DMS114 treated with DMSO at 0.1 percent for 48 hours (cell line): Measurements from ENCODE around the gene SGTB.

ENCODE experiments used
- DNase-seq: peaks from one replicate; lab custom pipeline; 2025; ENCODE audit not compliant: unreplicated experiment; lab: John Stamatoyannopoulos, UW

SGTB gene

DNA sequence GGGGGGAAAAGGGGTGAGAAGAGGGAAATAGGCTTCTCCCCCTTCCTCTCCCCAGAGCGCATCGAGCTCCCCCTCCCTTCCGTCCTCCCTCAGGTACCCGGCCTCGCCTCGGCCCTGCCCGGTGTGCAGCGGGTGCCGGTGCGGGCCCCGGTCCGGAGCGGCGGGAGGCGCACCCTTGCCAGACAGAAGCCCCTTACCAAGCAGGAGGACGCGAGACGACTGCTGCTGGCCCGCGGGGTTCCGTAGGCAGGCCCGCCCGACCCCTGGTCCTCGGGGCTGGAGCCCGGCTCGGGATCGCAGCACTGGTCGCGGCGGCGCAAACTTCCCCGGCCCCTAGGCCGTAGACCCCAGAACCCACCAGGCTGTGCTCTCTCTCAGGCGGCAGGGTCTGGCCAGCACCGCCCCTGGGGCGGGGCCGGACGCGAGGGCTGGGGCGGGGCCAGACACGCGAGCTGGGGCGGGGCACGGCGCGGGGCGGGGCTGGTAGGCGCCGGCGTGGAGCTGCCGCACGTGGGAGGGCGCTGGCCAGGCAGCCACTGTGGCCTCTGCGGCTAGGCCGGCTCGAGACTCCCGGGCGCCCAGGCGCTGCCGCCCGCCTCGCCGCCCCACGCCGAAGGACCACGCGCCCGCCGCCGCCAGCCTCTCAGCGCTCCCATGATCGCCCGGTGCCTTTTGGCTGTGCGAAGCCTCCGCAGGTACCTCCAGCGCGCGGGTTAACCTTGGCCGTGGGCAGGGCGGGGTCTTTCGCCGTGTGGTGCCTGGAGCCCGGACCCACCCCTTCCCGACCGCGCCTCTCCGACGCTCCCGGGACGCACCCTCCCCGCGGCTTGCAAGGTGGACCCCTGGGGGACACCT lies at the start of gene SGTB, which contains the start of gene NLN:
Gene SGTB (minus strand): TSS at position 390 of the 855 bp plus-strand sequence. CDS start 1,302 bp downstream, outside the sequence.
Gene NLN (plus strand): TSS at position 486 of the 855 bp plus-strand sequence. CDS start 169 bp downstream, at position 655.
- peak; percentile 15 for DNase-seq

DNA sequence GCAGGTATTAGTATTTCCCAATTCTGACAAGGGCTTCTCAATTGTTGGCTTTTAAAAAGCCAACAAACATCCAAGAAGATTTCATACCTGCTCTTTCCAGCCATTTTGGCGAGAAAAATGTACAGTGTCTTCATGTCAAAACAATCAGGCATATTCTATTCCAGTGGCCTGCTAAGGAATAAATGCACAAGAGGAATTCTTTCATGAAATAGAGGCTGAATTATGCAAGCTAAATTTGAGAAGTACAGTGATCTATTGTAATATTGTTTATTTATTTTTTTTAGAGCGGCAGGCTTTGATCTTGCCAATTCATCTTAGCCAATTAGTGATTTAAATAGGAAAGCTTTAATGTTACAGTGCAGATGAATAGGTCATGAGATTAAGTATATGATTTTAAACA lies 49.4 kb upstream of the SGTB start:
- no peak for DNase-seq

DNA sequence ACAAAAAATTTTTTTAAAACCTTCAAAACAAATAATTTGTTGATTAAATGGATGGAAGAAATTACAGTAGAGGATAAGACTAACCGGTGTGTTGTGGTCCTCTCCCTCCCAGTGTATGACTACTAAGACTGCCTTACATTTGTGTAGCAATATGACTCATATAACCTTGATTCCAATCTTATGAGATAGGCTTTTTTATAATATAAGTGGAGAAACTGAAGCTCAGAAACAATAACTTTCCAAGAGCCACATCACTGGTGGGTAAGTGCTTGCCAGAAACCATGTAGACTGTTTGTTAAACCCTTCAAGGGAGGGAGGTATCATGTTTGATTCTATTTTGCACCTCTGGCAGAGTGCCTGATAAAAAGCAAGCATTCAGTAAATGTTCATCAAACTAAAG lies 47.6 kb upstream of the SGTB start:
- no peak for DNase-seq

- DNase-seq, result no peak
These were observed 46.9 kb upstream of the SGTB start for GRCh38 chr5:65768723-65769346.

- no peak for DNase-seq
These were observed 45.7 kb upstream of the SGTB start for GRCh38 chr5:65767565-65767964.

- DNase-seq, result no peak
These were observed 44.9 kb upstream of the SGTB start for GRCh38 chr5:65766781-65767180.

GRCh38 chr5:65766175-65766574 lies 44.3 kb upstream of the SGTB start:
- DNase-seq, result no peak

DNA sequence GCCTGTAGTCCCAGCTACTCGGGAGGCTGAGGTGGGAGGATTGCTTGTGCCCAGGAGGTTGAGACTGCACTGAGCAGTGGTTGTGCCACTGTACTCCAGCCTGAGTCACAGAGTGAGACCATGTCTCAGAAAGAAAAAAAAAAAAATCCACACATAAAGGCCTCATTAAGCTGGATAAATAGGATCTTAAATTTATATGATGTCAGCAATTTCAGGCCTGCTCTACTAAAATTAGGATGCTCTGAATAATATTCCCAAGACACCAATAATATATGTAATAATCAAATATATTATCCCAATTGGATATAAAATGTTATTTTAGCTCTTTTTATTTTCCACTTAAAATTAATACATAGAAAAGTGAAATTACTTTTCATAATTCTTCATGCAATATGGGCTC lies 43.7 kb upstream of the SGTB start:
- no peak for DNase-seq

DNA sequence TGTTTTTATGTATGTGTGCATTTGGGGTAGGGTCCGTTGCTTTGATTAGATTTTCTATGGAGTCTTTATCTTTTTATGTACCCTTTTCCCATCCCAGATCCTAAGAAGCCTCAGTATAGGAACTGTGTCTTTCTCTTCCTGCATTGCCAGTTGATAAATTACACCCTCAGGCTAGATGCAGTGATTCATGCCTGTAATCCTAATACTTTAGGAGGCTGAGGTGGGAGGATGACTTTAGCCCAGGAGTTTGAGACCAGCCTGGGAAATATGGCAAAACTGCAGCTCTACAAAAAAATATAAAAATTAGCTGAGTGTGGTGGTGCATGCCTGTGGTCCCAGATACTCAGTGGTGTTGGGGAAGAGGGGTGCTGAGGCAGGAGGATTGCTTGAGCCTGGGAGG lies 40.3 kb upstream of the SGTB start:
- DNase-seq, result no peak

- DNase-seq, result no peak
These were observed 38.8 kb upstream of the SGTB start for GRCh38 chr5:65760504-65761275.

DNA sequence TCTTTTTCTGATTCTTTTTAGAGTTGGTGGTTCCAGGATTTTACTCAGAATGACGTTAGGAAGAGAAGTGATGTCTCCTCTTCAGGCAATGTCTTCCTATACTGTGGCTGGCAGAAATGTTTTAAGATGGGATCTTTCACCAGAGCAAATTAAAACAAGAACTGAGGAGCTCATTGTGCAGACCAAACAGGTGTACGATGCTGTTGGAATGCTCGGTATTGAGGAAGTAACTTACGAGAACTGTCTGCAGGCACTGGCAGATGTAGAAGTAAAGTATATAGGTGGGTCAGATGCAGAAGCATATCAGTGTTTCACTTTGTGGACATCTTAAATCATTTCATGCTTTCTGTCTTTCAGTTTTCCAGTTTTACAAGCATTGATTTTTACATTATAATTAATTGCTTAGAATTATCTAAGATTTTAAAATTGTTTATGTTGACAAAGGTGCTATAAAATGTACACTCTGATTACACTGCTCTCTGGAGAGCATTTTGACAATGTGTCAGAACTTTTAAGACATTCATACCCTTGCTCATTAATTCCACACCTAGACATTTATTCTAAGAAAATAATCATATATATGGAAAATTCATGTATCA lies 36.7 kb upstream of the SGTB start:
- no peak for DNase-seq

GRCh38 chr5:65753189-65753588 lies 31.3 kb upstream of the SGTB start:
- DNase-seq, result no peak

GRCh38 chr5:65750938-65751337 lies 29.0 kb upstream of the SGTB start:
- DNase-seq, result no peak

DNA sequence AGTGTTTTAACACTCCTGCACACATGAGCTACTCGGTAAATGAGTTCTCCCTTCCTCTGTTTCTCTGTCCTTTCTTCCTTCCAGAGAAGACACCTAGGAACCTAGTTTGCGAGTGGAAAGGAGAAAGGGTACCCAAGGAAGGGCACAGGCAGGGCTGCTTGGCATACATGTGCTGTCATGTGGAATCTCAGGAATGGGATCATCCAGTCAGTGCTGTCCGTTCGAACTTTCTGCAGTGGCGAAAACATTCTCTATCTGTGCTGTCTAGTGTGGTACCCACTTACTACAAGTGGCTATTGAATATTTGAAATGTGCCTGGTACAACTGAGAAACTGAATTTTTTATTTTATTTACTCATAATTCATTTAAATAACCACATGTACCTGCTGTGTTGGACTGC lies 28.0 kb upstream of the SGTB start:
- no peak for DNase-seq

DNA sequence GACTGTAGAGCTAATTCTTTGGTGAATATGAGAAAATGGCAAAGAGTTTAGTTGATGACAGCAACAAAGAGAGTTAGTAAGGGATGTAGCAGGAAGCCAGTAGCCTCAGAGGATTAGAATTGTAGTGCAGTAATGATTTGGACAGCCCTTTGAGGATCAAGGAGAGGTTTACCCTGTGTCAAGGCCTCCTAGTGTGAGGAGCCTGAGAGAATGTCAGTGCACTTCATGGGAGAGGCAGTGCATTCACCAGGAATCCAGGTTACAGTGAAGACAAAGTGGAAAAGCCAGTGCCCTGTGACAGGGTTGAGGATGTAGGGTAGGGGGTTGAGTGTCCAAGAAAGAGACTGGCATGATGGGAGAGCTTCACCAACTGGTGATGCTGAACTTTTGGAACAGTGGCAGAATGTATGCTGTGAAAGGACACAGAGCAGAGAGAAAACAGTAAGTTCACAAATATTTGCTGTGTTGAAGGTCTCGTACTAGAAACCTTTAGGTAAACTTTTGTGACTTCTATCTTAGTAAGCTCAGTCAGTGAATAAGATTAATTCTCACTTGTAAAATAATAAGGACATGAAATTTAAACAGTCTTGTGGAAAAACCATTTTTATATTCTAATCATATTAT lies 27.4 kb upstream of the SGTB start:
- DNase-seq, result no peak

- peak; percentile 42 for DNase-seq
These were observed 20.8 kb upstream of the SGTB start for GRCh38 chr5:65742565-65743231.

GRCh38 chr5:65739162-65739561 lies 17.3 kb upstream of the SGTB start:
- no peak for DNase-seq

GRCh38 chr5:65738305-65738704 lies 16.4 kb upstream of the SGTB start:
- no peak for DNase-seq

GRCh38 chr5:65737842-65738241 lies 15.9 kb upstream of the SGTB start:
- no peak for DNase-seq

GRCh38 chr5:65736011-65736410 lies 14.1 kb upstream of the SGTB start:
- DNase-seq, result no peak
